Fibroblast of the aortic adventitia (primary cell): Measurements from ENCODE around the gene ABCA2. TPM values are rescaled to one million over a fixed set of nuclear protein-coding genes. Genes with fewer than 3 reads are reported as not detected.

Experiments used
- DNase-seq: peaks from one replicate; pipeline ENCODE4 v3.0.0-alpha.2; 2010; ENCODE audit warnings: low read depth
- H3K4me3 ChIP-seq: 2 replicates; pipeline ENCODE4 v1.5.1; 2011; ENCODE audit warnings: low read depth, mild to moderate bottlenecking, control low read depth, low read length, moderate library complexity
- total RNA-seq: library from RNA; depleted of rRNA; stranded (reverse); fragments of >200 nt; gene quantifications from 2 replicates; pipeline ENCODE4 v1.2.3, GENCODE V29; 2012; ENCODE audit warnings: low replicate concordance
- TF ChIP-seq, protein P1 (sequence below): IDR thresholded peaks from 2 replicates; pipeline ENCODE4 v1.5.1; 2011; ENCODE audit warnings: mild to moderate bottlenecking, low read length, control low read depth, inconsistent platforms; ENCODE audit not compliant: insufficient read depth

ABCA2 gene
- total RNA-seq, 1 donor: 21.0 TPM

DNA sequence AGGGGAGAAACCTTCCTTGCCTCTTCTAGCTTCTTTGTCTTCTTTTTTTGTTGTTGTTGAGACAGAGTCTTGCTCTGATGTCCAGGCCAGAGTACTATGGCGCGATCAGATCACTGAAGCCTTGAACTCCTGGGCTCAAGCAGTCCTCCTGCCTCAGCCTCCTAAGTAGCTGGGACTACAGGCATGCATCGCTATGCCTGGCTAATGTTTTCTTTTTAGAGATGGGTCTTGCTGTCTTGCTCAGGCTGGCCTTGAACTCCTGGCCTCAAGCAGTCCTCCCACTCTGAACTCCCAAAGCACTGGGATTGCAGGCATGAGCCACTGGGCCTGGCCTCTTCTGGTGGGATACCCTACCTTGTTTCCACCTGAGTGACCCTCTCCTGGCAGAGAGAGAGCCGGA is 39.2 kb downstream of the ABCA2 start:
- TF ChIP-seq, protein P1, sequence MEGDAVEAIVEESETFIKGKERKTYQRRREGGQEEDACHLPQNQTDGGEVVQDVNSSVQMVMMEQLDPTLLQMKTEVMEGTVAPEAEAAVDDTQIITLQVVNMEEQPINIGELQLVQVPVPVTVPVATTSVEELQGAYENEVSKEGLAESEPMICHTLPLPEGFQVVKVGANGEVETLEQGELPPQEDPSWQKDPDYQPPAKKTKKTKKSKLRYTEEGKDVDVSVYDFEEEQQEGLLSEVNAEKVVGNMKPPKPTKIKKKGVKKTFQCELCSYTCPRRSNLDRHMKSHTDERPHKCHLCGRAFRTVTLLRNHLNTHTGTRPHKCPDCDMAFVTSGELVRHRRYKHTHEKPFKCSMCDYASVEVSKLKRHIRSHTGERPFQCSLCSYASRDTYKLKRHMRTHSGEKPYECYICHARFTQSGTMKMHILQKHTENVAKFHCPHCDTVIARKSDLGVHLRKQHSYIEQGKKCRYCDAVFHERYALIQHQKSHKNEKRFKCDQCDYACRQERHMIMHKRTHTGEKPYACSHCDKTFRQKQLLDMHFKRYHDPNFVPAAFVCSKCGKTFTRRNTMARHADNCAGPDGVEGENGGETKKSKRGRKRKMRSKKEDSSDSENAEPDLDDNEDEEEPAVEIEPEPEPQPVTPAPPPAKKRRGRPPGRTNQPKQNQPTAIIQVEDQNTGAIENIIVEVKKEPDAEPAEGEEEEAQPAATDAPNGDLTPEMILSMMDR: no peak

DNA sequence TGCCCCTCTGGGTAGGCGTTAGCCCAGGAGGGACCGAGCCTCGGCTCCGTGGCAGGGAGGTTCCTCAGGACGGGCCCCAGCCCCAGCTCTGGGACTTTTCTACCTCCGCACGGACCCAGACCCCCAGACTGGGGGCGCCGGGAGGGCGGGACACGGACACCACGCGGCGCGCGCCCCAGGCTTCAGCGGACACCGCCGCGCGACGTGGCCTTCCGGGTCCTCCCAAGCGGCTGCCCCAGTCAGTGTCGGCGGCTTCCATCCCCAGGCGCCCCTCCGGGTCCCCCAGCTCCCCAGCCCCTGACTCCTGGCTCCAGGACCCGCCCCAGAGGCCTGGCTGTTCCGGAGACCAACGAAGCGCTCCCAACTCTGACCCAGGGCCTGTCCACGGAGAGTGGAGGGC is 42.2 kb downstream of the ABCA2 start:
- DNase-seq: no peak
- TF ChIP-seq, protein P1: no peak
- no peak overlapping the region for H3K4me3 ChIP-seq

More for the DNA sequence above, 39.2 kb downstream of the ABCA2 start:
- DNase-seq: no peak
- no peak overlapping the region for H3K4me3 ChIP-seq

DNA sequence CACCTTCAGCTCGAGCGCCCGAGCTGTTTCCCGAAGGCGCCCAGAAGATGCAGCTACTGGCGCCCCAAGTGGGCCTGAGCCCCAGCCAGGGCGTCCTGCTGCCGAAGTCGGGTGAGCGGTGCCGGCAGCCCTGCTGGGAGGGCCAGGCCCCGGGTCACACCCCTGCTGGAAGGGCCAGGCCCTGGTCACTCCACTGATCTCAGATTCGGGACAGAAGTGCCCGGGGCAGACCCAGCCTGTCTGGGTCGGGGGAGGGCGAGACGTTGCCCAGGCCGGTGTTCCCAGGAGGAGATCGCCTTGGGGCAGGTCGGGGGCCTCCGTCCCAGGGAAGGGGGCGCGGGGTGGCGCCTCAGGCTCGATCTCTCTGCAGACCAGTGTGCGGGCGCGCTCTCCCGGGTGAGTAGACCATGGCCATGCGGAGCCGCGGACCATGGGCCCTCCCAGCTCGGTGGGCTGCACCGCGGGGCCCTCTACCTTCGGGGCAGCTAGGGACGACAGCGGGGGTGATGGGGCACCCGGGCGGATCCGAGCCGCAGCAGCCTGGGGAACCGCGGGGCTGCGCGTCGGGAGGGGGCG is 42.9 kb downstream of the ABCA2 start:
- no peak for DNase-seq
- TF ChIP-seq, protein P1: no peak
- no peak overlapping the region for H3K4me3 ChIP-seq

GRCh38 chr9:136984464-136985026 is 43.5 kb downstream of the ABCA2 start:
- DNase-seq: no peak
- TF ChIP-seq, protein P1: no peak
- H3K4me3 ChIP-seq: no peak overlapping the region

DNA sequence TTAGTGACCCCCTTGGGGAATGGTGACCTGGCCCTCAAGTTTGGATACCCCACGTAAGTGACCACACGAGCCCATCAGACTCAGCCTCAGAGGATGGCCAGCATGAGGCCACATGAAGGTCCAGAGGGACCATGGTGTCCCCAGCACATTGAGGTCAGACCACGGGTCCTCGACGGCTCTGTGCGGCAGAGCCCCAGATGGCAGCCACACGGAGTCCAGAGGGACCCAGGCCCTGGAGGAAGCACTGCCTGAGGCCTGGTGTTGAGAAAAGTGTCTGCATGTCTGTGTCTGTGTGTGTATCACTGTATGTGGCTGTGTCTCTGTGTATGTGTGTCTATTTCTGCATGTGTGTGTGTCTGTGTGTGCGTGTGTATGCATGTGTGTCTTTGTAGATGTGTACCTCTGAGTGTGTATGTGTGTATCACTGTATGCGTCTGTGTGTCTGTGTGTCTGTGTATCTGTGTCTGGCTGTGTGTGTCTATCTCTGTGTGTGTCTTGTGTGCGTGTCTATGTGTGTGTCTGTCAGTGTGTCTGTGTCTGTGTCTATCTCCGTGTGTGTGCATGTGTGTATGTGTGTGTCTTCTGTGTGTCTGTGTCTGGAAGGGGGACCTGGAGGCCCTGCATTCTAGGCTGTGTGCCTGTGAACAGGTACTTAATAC is 44.3 kb downstream of the ABCA2 start:
- TF ChIP-seq, protein P1: no peak

GRCh38 chr9:136983167-136983566 is 44.9 kb downstream of the ABCA2 start:
- no peak overlapping the region for H3K4me3 ChIP-seq
- TF ChIP-seq, protein P1: no peak
- DNase-seq: no peak

More for the DNA sequence above, 44.3 kb downstream of the ABCA2 start:
- H3K4me3 ChIP-seq: no peak overlapping the region
- no peak for DNase-seq
